K562 treated with DMSO at 1 percent for 24 hours (cell line): Measurements from ENCODE around the gene P2RX6. TPM values are rescaled to one million over a fixed set of nuclear protein-coding genes. Genes with fewer than 3 reads are reported as not detected.

ENCODE experiments used
- total RNA-seq: library from RNA; unstranded; fragments of 300-600 nt; gene quantifications from 2 replicates; pipeline ENCODE4 v1.2.3, GENCODE V29; 2022; ENCODE audit warnings: low read depth; ENCODE audit not compliant: insufficient read depth

P2RX6 gene
- 3.9 and 4.9 TPM in 2 replicates for total RNA-seq

DNA sequence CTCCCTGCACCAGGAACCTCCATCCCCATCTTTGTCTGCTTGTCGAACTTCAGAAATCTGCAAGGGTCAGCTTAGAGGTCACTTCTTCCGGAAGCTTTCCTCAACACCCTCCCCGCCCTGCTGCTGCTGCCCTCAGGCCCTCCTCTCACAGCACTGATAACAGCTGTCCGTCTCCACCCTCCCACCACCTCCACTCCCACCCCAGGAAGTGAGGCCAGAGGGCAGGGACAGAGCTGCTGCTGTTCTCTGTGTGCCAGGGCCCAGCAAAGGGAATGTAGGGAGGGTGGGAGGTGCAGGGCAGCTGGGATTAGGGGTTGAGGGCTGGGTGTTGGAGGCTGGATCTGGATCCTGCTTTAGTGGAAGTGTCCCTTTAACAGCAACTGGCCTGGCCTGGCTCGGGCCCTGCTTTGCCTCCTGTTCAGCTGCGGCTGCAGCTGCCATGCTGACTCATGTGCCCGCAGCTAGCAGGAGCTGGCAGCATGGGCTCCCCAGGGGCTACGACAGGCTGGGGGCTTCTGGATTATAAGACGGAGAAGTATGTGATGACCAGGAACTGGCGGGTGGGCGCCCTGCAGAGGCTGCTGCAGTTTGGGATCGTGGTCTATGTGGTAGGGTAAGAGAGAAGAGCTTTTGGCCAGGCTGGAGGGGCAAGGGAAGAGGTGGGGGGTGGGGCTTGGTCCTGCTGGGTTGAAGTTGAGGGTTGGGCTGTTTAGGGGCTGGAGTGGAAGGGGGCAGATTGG is at the start of gene P2RX6:
P2RX6 (plus strand) TSS at position 440 of the 740 bp plus-strand sequence; CDS start at position 450, 10 bp downstream.

GRCh38 chr22:20966883-20967696 is 47.9 kb upstream of the P2RX6 start, which contains the start of gene AIFM3:
Gene AIFM3, plus strand, starts transcription at chr22:20967255. Its CDS starts 690 bp downstream, at chr22:20967945.

GRCh38 chr22:20981787-20982562 is 33.0 kb upstream of the P2RX6 start, which contains the start of gene LZTR1:
Gene LZTR1, plus strand, starts transcription at chr22:20982297. Its CDS starts 75 bp downstream, at chr22:20982372.

DNA sequence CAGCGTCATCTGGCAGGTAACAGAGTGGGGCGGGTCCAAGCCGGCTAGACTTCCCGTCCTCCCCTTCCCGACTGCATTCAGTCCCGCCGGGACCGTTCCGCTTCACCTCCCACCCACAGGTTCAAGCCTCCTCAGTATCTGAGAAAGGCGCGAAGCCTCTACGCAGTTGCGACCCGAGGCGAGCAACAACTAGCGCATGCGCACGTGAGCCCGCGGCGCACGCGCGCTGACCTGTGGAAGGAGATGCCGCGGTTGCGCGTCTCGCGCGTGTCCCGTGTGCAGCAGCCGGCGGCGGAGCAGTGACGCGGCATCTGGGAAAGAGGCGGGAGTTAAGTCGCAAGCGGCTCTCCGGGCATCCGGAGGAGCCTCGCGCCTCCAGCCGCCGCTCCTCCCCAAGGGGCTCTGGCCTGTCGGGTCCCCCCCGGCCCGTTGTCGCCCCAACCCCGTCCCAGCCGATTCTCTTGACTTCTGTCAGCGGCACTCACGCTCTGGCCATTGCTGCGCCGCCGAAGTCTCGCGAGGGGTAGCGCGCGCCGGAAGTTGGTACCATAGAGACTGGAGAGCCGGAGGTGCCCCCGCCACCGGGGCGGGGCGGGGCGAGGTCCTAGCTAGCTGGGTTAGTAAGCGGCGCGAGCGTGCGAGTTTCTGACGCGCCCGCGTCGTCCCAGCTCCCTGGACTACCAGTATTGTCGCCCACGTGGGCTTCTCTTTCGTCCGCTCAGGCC is 13.2 kb upstream of the P2RX6 start, which contains the start of gene THAP7:
THAP7 (minus strand) TSS at position 518 of the 725 bp plus-strand sequence; CDS start at position 311, 207 bp downstream.

DNA sequence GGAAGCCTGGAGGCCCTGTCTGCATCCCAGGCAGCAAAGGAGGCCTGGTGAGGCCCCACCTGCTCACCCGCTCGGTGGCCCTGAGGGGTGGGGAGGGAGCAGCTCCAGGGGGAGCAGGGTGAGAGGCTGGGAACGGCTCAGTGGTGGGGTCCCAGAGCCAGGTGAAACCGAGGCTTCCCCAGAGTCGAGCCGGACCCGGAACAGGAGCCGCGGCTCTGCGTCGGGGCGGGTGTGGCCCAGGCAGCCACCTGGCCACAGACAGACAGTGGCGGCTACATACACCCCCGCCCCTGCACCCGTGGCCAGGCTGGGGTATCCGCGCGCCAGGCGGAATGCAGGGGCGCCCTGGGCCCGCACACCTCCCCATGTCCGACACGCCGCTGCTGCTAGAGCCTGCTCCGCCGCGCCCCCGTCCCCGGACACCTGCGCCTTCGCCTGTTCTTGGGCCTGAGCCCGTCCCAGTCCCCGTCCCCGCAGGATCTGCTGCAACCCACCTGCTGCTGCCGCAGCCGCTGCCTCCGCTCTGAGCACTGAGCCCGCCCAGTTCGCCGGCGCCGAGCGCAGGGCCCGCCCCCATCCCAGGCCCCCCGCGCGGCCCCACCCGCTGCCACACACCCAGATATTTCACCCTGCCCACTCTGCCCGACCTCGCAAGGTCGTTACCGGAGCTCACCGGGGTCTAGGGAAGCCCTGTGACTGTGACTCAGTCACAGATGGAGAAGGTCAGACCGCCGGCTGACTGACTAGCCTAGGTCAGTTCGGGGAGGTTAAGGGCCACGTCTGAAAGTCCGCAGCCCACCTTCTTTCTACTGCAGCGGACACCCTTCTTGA is 17.3 kb downstream of the P2RX6 start, which contains the start of gene SLC7A4:
SLC7A4 (minus strand) TSS at position 525 of the 831 bp plus-strand sequence. CDS start 749 bp downstream, outside the sequence.

GRCh38 chr22:21045585-21046294 is 30.8 kb downstream of the P2RX6 start, which contains the start of gene LRRC74B:
Gene LRRC74B, plus strand, starts transcription at chr22:21045946. Its CDS starts 41 bp downstream, at chr22:21045987.

Other genes starting within 250 kb of the P2RX6 start
- not detected in 2 replicates for gene SERPIND1, start 241.1 kb upstream of the P2RX6 start, total RNA-seq
- gene PI4KA, start 156.4 kb upstream of the P2RX6 start, total RNA-seq, result 240 and 257 TPM in 2 replicates
- 89.0 and 89.5 TPM in 2 replicates for gene SNAP29, start 156.2 kb upstream of the P2RX6 start, total RNA-seq
- gene CRKL, start 97.8 kb upstream of the P2RX6 start, total RNA-seq, result 155 and 159 TPM in 2 replicates
- 0.37 TPM in 1 of 2 replicates, not detected in the other for gene AIFM3, start 47.9 kb upstream of the P2RX6 start, total RNA-seq
- gene LZTR1, start 32.9 kb upstream of the P2RX6 start, total RNA-seq, result 76.2 and 79.8 TPM in 2 replicates
- gene THAP7, start 13.0 kb upstream of the P2RX6 start, total RNA-seq, result 221 and 253 TPM in 2 replicates
- 0.29 TPM in 1 of 2 replicates, not detected in the other for gene SLC7A4, start 17.4 kb downstream of the P2RX6 start, total RNA-seq
- gene LRRC74B, start 30.8 kb downstream of the P2RX6 start, total RNA-seq, result not detected in 2 replicates